Middle frontal gyrus (tissue), 1 donor: ENCODE data around the gene PRUNE1.

ENCODE experiments used
- DNase-seq: peaks from one replicate; pipeline ENCODE4 v3.0.0-alpha.2; 2015; ENCODE audit warnings: low spot score; ENCODE audit errors: extremely low spot score

The PRUNE1 gene

GRCh38 chr1:150976879-150977694 lies 31.2 kb upstream of the PRUNE1 start:
- DNase-seq, result no peak

- peak; percentile 86 for DNase-seq
These were observed 28.9 kb upstream of the PRUNE1 start for GRCh38 chr1:150979092-150980056.

DNA sequence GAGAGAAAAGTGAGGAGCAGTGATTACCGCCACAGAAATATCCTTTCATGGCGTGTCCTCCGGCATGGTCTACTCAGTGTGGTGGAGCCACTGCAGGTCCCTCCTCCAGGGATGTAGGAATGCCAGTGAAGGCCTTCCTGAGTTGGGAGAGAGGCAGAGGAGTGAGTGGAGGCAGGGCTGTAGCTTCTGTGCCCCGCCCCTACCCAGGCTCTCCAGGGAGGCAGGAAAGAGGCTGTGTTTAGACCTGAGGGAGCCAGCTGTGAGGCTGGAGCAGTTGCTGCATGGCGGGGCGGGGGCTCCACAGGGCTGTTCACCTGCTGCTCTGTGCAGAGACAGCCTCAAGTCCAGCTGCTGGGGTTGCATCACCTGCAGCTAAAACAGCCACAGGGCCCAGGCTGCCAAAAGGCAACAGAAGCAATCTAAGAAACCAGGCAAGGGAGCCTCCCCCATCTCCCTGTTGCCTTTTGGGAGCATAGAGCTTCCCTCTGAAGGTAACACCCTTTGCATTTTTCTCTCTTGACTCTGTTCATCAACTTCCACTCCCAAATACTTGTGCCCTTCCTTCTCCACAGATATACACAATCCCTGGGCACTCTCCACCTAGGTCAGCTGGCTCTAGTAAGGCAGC lies 27.0 kb upstream of the PRUNE1 start:
- DNase-seq, result no peak

GRCh38 chr1:150981805-150982712 lies 26.2 kb upstream of the PRUNE1 start, which contains the start of gene ANXA9:
Gene ANXA9 (plus strand): TSS chr1:150982292. CDS start chr1:150983106, 814 bp downstream.
- DNase-seq, result no peak

- DNase-seq, result no peak
These were observed 22.9 kb upstream of the PRUNE1 start for GRCh38 chr1:150985179-150985825.

- no peak for DNase-seq
These were observed 20.3 kb upstream of the PRUNE1 start for GRCh38 chr1:150987924-150988323.

- DNase-seq, result no peak
These were observed 15.6 kb upstream of the PRUNE1 start for GRCh38 chr1:150992626-150993025.

DNA sequence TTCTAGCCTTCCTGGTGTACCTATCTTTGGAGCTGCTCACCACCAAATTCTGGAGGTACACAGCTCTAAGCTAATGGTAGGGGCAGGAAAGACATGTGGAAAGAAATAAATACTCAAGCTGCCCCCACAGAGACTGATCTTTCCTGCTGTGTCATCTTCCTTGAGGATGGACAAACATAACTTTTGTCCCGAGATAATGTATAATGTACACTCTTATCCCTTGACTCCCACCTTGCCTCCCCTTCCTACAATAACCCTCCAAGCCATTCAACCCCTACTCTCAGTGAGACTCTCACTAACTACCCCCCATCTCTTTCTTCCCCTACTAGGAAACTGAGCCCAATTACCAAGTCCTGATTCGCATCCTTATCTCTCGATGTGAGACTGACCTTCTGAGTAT lies 14.0 kb upstream of the PRUNE1 start:
- DNase-seq, result no peak

GRCh38 chr1:150995460-150995859 lies 12.8 kb upstream of the PRUNE1 start:
- no peak for DNase-seq

DNA sequence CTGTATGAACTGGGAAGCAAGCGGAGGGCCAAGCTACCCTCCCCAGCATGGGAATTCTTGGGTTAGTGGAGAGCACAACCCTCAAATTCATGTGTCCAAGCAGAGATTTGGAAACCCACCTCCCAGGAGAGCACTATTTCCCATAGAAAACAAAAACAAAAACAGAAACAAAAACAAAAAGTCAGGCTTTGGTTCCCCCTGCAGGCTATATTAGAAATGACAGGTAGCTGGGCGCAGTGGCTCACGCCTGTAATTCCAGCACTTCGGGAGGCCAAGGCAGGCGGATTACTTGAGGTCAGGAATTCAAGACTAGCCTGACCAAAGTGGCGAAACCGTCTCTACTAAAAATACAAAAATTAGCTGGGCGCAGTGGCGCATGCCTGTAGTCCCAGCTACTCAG lies 12.4 kb upstream of the PRUNE1 start:
- no peak for DNase-seq

GRCh38 chr1:150997126-150997872 lies 10.9 kb upstream of the PRUNE1 start:
- no peak for DNase-seq

GRCh38 chr1:150997949-150998348 lies 10.3 kb upstream of the PRUNE1 start:
- no peak for DNase-seq

- DNase-seq, result no peak
These were observed 9.1 kb upstream of the PRUNE1 start for GRCh38 chr1:150999051-150999674.

GRCh38 chr1:150999926-151000325 lies 8.3 kb upstream of the PRUNE1 start:
- no peak for DNase-seq

GRCh38 chr1:151000408-151000807 lies 7.8 kb upstream of the PRUNE1 start:
- no peak for DNase-seq

GRCh38 chr1:151001602-151002001 lies 6.6 kb upstream of the PRUNE1 start:
- no peak for DNase-seq

GRCh38 chr1:151002051-151002450 lies 6.2 kb upstream of the PRUNE1 start:
- no peak for DNase-seq

DNA sequence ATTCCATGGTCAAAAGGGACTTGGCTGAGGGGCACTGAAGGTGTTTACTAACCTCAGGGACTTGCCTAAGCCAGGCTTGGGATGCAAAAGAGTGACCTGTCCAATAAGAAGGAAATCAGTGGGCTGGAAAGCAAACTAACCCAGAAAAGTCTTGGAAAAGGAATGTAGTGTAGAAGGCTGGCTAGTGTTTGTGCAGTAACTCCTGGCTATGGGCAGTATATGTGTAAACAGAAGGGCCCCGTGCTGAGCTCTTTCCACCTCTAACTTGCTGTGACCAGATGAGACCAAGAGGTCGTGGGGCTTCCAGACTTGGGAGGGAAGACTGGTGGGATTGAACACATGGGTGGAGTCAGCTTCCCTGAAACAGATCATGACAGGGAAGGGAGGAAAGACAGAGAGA lies 5.6 kb upstream of the PRUNE1 start:
- no peak for DNase-seq

DNA sequence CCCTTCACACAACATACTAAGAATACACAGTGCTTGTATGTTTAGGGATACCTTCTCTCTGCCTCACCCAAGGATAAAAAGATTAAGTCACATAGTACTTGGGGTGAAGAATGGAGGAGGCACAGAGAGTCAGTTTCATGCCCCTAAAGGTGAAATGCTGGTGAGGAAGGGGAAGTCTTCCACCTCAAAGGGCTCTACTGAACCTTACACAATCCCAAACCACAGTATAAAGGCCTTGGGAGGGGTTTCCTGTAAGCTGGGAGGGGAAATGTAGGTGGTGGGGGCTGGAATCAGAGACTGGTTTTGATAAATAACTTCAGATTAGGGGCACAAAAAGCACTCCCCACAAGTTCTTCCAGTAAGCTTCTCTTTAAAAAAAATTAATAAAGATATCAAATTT lies 5.1 kb upstream of the PRUNE1 start:
- no peak for DNase-seq
